A549 (cell line): ENCODE data around the gene CCT5. TPM values are rescaled to one million over a fixed set of nuclear protein-coding genes. Genes with fewer than 3 reads are reported as not detected.

ENCODE experiments used
- ATAC-seq, 2 experiments: fragments of 200-7000 bp in 1 of 2; fragments of >200 bp in 1 of 2; cut with Nextera tagmentation in 1 of 2; cut with Tn5 transposase in 1 of 2; 3 replicates each; pipeline versions ENCODE4 v1.8.0 to v1.9.1; 2018 to 2020; ENCODE audit warnings: mild to moderate bottlenecking in 1 of 2, moderate library complexity in 1 of 2
- CTCF ChIA-PET: fragments of 300-600 bp; sonication (Branson Sonifier 250); formaldehyde crosslinking; extraction: SDS; loops from one replicate; lab custom pipeline; 2021; ENCODE audit warnings: antibody characterized with exemption, inconsistent platforms; lab: Yijun Ruan, JAX
- POLR2A ChIA-PET: fragments of 350-600 bp; formaldehyde crosslinking; extraction: SDS; loops from one replicate; lab custom pipeline; 2021; ENCODE audit warnings: antibody characterized with exemption, inconsistent platforms; lab: Yijun Ruan, JAX
- DNase-seq, 2 experiments: peaks; one replicate each; pipeline versions ENCODE4 v3.0.0 to v3.0.0-alpha.2; 2011 to 2016; ENCODE audit warnings: low read depth in 1 of 2, low spot score in 1 of 2
- FAIRE-seq: peaks from 2 replicates; lab custom pipeline; 2011; peaks lifted over from hg19 to GRCh38; lab: Jason Lieb, UNC
- H3K27ac ChIP-seq, 2 experiments: fragments of >200 bp; sonication (Bioruptor Twin); formaldehyde crosslinking; 3 replicates each; pipeline ENCODE4 v1.5.1; 2016 to 2017
- H3K4me1 ChIP-seq: fragments of >200 bp; sonication (Bioruptor Twin); formaldehyde crosslinking; 3 replicates; pipeline ENCODE4 v1.6.1; 2016
- H3K4me2 ChIP-seq: fragments of >200 bp; sonication (Bioruptor Twin); formaldehyde crosslinking; 3 replicates; pipeline ENCODE4 v1.6.1; 2016
- H3K4me3 ChIP-seq: fragments of >200 bp; sonication (Bioruptor Twin); formaldehyde crosslinking; 3 replicates; pipeline ENCODE4 v1.5.1; 2016
- H3K9me3 ChIP-seq: fragments of >200 bp; sonication (Bioruptor Twin); formaldehyde crosslinking; 3 replicates; pipeline ENCODE4 v1.6.1; 2016
- ATOH8 ChIP-seq: fragments of 250-450 bp; sonication (Bioruptor Pico); IDR thresholded peaks from 2 replicates; pipeline ENCODE4 v1.5.0; 2020; ENCODE audit warnings: low read depth, mild to moderate bottlenecking, moderate library complexity
- BCL3 ChIP-seq: fragments of >200 bp; sonication (Bioruptor Twin); formaldehyde crosslinking; IDR thresholded peaks from 3 replicates; pipeline ENCODE4 v1.6.1; 2016
- CBX8 ChIP-seq: fragments of 200-600 bp; sonication (generic); IDR thresholded peaks from 2 replicates; pipeline ENCODE4 v1.6.1; 2016
- CHD2 ChIP-seq: fragments of 150-350 bp; IDR thresholded peaks from 2 replicates; pipeline ENCODE4 v1.6.1; 2014; ENCODE audit warnings: low read length; ENCODE audit not compliant: partially characterized antibody
- ELK1 ChIP-seq: fragments of 150-350 bp; IDR thresholded peaks from 2 replicates; pipeline ENCODE4 v1.6.1; 2014; ENCODE audit warnings: low read depth, mild to moderate bottlenecking, low read length
- FOSB ChIP-seq: fragments of 250-450 bp; sonication (Bioruptor Pico); IDR thresholded peaks from 2 replicates; pipeline ENCODE4 v1.5.0; 2020; ENCODE audit warnings: mild to moderate bottlenecking, moderate library complexity
- HOXA7 ChIP-seq: fragments of 250-450 bp; sonication (Bioruptor Pico); IDR thresholded peaks from 2 replicates; pipeline ENCODE4 v1.5.0; 2020; ENCODE audit warnings: mild to moderate bottlenecking, moderate library complexity
- MAZ ChIP-seq: fragments of 150-350 bp; IDR thresholded peaks from 2 replicates; pipeline ENCODE4 v1.6.1; 2014; ENCODE audit warnings: antibody characterized with exemption, low read depth, low read length, borderline replicate concordance
- MYC ChIP-seq: IDR thresholded peaks from 2 replicates; pipeline ENCODE4 v1.6.1; 2012; ENCODE audit warnings: mild to moderate bottlenecking, inconsistent platforms, low read length, improper control_type of control experiment, borderline replicate concordance
- NFE2L2 ChIP-seq: fragments of 150-350 bp; conservative IDR thresholded peaks from 2 replicates; pipeline ENCODE4 v1.6.1; 2014; ENCODE audit warnings: low read length
- NPAS2 ChIP-seq: fragments of 250-450 bp; sonication (Bioruptor Pico); IDR thresholded peaks from 2 replicates; pipeline ENCODE4 v1.8.0; 2022; ENCODE audit warnings: mild to moderate bottlenecking, moderate library complexity, borderline replicate concordance
- PHF8 ChIP-seq: fragments of 200-600 bp; sonication (generic); IDR thresholded peaks from 2 replicates; pipeline ENCODE4 v1.6.1; 2016; ENCODE audit warnings: low read depth, mild to moderate bottlenecking, antibody characterized with exemption, moderate library complexity, borderline replicate concordance
- POLR2AphosphoS2 ChIP-seq: conservative IDR thresholded peaks from 2 replicates; pipeline ENCODE4 v1.6.1; 2012; ENCODE audit warnings: low read length, improper control_type of control experiment, inconsistent platforms
- RAD21 ChIP-seq, 2 experiments: fragments of >200 bp in 1 of 2; sonication (Bioruptor Twin) in 1 of 2; formaldehyde crosslinking in 1 of 2; IDR thresholded peaks in 1 of 2; conservative IDR thresholded peaks in 1 of 2; 2 replicates in 1 of 2; 3 replicates in 1 of 2; pipeline ENCODE4 v1.6.1; 2012 to 2018; ENCODE audit warnings: inconsistent platforms in 1 of 2
- RARB ChIP-seq: fragments of 250-450 bp; sonication (Bioruptor Pico); IDR thresholded peaks from 2 replicates; pipeline ENCODE4 v1.8.0; 2021; ENCODE audit warnings: mild to moderate bottlenecking, moderate library complexity
- SMC3 ChIP-seq: fragments of >200 bp; sonication (Bioruptor Twin); formaldehyde crosslinking; IDR thresholded peaks from 3 replicates; pipeline ENCODE4 v1.6.1; 2018; ENCODE audit warnings: inconsistent platforms
- SREBF2 ChIP-seq: fragments of 450-650 bp; IDR thresholded peaks from 2 replicates; pipeline ENCODE4 v1.6.1; 2014; ENCODE audit warnings: mild to moderate bottlenecking, moderate library complexity
- TP53 ChIP-seq: fragments of 250-450 bp; sonication (Bioruptor Pico); IDR thresholded peaks from 2 replicates; pipeline ENCODE4 v1.5.0; 2021; ENCODE audit warnings: mild to moderate bottlenecking, moderate library complexity
- ZC3H11A ChIP-seq: fragments of 450-650 bp; IDR thresholded peaks from 2 replicates; pipeline ENCODE4 v1.6.1; 2014; ENCODE audit warnings: antibody characterized with exemption, mild to moderate bottlenecking
- WGBS: methylation state at CpG from one replicate; pipeline ENCODE4 v1.1.6; 2017; ENCODE audit errors: missing lambda C conversion rate; 5-methylcytosine and 5-hydroxymethylcytosine counted together
- polyA plus RNA-seq, 4 experiments: library from polyadenylated mRNA; depleted of rRNA in 3 of 4; stranded (reverse); fragments of >200 nt; fragmentation: RNase III in 1 of 4; extraction: RNeasy Plus Mini Kit Qiagen cat#74134 plus additional on column Dnase treatment in 1 of 4; gene quantifications; 2 replicates in 3 of 4; 3 replicates in 1 of 4; pipeline ENCODE4 v1.2.3, GENCODE V29; 2011 to 2017

Gene CCT5
- polyA plus RNA-seq, 2 of the 4 experiments (the other 2 are of a cell fraction) = 730 to 858 TPM

GRCh38 chr5:10264604-10265003, 14.5 kb downstream of the CCT5 start:
- no peak for DNase-seq
- CTCF ChIA-PET = interaction anchor here (2.0 to 2.8 kb wide), 2 partner anchors 13 to 19 kb away, joined by 7 to 13 read pairs; no protein-coding TSS in a partner anchor
- ATAC-seq = no peak

GRCh38 chr5:10265245-10266109, 15.4 kb downstream of the CCT5 start:
- no peak for DNase-seq
- Histone ChIP-seq H3K4me1 (peaks cover 11% of the 10 kb centered on the region), H3K4me2 (no peak overlapping the region), H3K9me3 (no peaks in the 10 kb centered on the region), H3K4me3 (no peak overlapping the region), H3K27ac (no peak overlapping the region)
- WGBS = 75% methylated on average over 6 of the region's 6 CpGs
- ChIA-PET CTCF (interaction anchor here (0.9 to 2.0 kb wide), 2 partner anchors 18 to 93 kb away, joined by 3 to 13 read pairs; no protein-coding TSS in a partner anchor), POLR2A (interaction anchor here (0.5 to 4.4 kb wide), 2 partner anchors 12 to 15 kb away, joined by 4 to 29 read pairs; partner anchors contain the start of genes ATPSCKMT and CCT5)
- TF ChIP-seq MYC (no peak), TP53 (0 out of 2 replicates have a peak, but pooled peaks have one; percentile 30), POLR2AphosphoS2 (peak; percentile 75), HOXA7 (CRISPR knock-in tag) (peak; percentile 38; the same call in 1 of the 2 replicates), RARB (CRISPR knock-in tag) (0 out of 2 replicates have a peak, but pooled peaks have one; percentile 39)
- no peak for FAIRE-seq
- peak; percentile 24 to 36; a peak in 5 of 6 replicates for ATAC-seq

More at GRCh38 chr5:10264604-10265003, 14.5 kb downstream of the CCT5 start:
- Histone ChIP-seq H3K4me3 (no peak overlapping the region), H3K4me1 (peaks cover 11% of the 10 kb centered on the region), H3K9me3 (no peaks in the 10 kb centered on the region), H3K4me2 (no peak overlapping the region), H3K27ac (no peak overlapping the region)
- TF ChIP-seq SREBF2 = no peak
- no peak for TF ChIP-seq MAZ
- no peak for TF ChIP-seq NFE2L2
- no peak for TF ChIP-seq POLR2AphosphoS2
- TF ChIP-seq ELK1 = no peak
- no peak for TF ChIP-seq FOSB
- TF ChIP-seq SMC3 = no peak
- no peak for TF ChIP-seq ATOH8 (CRISPR knock-in tag)
- TF ChIP-seq PHF8 = no peak
- no peak for TF ChIP-seq ZC3H11A
- no peak for TF ChIP-seq NPAS2
- 88% methylated on average over 3 of the region's 3 CpGs for WGBS
- POLR2A ChIA-PET = interaction anchor here (4.4 kb wide), 1 partner anchor 14 kb away, joined by 29 read pairs; the partner anchor contains the start of genes ATPSCKMT and CCT5
- FAIRE-seq = no peak

GRCh38 chr5:10266137-10266536, 16.1 kb downstream of the CCT5 start:
- no peak overlapping the region for H3K4me2 ChIP-seq
- H3K4me3 ChIP-seq = no peak overlapping the region
- ATAC-seq = no peak
- FAIRE-seq = no peak
- WGBS = 83% methylated on average over 4 of the region's 4 CpGs
- H3K27ac ChIP-seq = no peak overlapping the region
- CTCF ChIA-PET = interaction anchor here (0.9 to 2.0 kb wide), 2 partner anchors 18 to 92 kb away, joined by 3 to 13 read pairs; no protein-coding TSS in a partner anchor
- no peak for DNase-seq
- H3K9me3 ChIP-seq = no peaks in the 10 kb centered on the region
- H3K4me1 ChIP-seq = peaks cover 11% of the 10 kb centered on the region
- TF ChIP-seq CBX8 (no peak), BCL3 (no peak), CHD2 (no peak), RAD21 (conservative IDR thresholded peaks at IDR 0.05 in 1 of 2, IDR thresholded peaks at IDR 0.05 in 1 of 2) (no peak)
- TF ChIP-seq, all 56 proteins: peak for 0
- POLR2A ChIA-PET = interaction anchor here (4.4 kb wide), 1 partner anchor 16 kb away, joined by 29 read pairs; the partner anchor contains the start of genes ATPSCKMT and CCT5
